GM19395 (cell line): Measurements from ENCODE around the gene TET1.
A peak's percentile ranks its signal among the peaks of the same experiment; 100 is the strongest.
"Not testable (repeated sequence)": the region's sequence is repeated elsewhere in the genome, so short reads cannot be mapped to it uniquely, and the experiment has no call there.

Experiments used
- ATAC-seq: cut with Tn5 transposase; IDR thresholded peaks from one replicate; pipeline ENCODE4 v1.9.1; 2021; ENCODE audit warnings: mild to moderate bottlenecking, moderate library complexity; ENCODE audit not compliant: unreplicated experiment

TET1 gene

DNA sequence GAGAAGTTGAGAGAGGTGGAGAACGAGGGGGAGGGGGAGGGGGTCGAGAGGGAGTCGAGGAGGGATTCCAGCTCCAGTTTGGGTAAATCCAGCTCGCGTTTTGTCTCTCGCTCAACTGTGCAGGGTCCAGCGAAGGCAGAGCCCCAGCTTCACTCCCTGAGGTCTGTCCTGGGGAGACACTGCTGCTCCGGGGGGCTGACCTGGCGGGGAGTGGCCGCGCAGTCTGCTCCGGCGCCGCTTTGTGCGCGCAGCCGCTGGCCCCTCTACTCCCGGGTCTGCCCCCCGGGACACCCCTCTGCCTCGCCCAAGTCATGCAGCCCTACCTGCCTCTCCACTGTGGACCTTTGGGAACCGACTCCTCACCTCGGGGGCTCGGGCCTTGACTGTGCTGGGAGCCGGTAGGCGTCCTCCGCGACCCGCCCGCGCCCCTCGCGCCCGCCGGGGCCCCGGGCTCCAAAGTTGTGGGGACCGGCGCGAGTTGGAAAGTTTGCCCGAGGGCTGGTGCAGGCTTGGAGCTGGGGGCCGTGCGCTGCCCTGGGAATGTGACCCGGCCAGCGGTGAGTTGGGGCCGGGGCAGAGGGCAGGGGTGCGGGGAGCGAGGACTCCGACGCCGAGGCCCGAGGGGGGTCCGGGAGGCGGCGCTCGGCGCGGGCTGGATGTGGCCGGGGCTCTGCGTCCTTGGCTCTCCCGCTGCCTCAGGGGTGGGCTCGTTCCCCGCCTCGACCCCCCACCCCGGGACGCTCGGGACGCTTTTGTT, at the start of gene TET1:
TSS of gene TET1 (plus strand) at position 152 of the 757 bp plus-strand sequence. CDS start 12,002 bp downstream, outside the sequence.
- no peak for ATAC-seq

DNA sequence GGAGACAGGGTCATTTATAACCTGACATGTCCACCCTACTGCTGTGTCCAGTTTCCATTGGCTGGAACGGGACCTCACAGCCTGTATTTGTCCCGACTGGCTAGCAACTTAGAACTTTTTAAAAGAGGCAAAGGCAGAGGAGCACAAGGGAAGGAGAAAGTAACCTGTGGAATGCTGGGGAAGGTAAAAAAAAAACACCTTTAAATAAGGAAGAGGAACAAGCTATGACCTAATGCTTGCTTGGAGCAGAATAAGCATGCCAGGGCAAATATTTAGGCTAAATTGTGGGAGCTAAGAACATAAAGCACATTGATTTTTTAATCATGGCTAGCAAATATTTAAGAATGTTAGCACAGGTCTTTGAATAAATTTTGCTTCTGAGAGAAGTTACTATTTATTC, 43.9 kb upstream of the TET1 start:
- ATAC-seq = not testable (repeated sequence)

DNA sequence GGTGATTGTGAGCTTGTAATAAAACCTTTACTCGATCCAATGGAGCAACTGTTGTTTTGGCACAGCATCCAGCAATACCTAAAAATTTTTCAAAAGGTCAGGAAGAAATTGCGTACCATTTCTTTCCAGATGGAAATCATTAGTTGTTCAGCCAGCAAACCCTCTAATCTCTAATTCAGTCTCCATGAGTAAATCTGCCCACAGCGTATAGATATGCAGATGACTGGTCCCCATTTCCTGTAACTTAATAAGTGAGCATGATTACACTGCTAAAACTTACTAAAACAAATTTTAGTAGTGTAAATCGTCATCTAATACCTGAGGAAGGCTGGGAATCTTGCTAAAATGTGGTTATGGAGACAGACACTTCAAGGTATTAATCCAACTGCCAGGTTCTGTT, 43.4 kb upstream of the TET1 start:
- no peak for ATAC-seq

DNA sequence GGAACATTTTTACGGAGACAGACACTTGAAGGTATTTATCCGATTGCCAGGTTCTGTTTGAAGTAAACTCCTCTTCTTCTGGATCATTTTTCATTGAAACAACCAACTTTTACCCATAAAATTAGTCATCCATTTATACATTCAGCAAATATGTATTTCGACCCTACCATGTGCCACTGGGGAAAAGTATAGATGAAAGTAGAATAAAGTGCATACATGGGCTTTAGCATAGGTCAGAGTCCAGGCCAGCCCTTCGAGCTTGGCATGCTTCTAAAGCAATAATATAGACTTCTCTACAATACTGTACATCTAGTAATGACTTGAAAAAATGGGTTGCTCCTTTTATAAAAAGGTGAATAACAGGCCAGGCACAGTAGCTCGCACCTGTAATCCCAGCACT, 42.9 kb upstream of the TET1 start:
- ATAC-seq = no peak

DNA sequence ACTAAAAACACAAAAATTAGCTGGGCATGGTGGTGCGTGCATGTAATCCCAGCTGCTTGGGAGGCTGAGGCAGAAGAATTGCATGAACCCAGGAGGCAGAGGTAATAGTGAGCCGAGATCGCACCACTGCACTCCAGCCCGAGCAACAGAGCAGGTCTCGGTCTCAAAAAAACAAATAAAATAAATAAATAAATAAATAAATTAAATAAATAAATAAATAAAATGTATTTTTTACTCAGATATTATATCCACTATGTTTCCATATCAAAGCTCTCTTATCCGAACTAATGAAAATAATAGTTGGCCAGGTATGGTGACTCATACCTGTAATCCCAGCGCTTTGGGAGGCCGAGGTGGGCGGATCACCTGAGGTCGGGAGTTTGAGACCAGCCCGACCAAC, 41.5 kb upstream of the TET1 start:
- not testable (repeated sequence) for ATAC-seq

DNA sequence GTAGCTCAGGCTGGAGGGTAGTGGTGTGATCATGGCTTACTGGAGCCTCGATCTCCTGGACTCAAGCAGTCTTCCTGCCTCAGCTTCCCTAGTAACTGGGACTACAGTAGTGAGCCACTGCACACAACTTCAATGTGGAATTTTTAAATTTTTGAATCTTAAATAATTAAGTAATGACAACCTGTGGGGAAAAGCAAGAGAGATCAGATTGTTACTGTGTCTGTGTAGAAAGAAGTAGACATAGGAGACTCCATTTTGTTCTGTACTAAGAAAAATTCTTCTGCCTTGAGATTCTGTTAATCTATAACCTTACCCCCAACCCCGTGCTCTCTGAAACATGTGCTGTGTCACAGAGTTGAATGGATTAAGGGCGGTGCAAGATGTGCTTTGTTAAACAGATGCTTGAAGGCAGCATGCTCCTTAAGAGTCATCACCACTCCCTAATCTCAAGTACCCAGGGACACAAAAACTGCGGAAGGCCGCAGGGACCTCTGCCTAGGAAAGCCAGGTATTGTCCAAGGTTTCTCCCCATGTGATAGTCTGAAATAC, 34.6 kb upstream of the TET1 start:
- ATAC-seq = not testable (repeated sequence)

DNA sequence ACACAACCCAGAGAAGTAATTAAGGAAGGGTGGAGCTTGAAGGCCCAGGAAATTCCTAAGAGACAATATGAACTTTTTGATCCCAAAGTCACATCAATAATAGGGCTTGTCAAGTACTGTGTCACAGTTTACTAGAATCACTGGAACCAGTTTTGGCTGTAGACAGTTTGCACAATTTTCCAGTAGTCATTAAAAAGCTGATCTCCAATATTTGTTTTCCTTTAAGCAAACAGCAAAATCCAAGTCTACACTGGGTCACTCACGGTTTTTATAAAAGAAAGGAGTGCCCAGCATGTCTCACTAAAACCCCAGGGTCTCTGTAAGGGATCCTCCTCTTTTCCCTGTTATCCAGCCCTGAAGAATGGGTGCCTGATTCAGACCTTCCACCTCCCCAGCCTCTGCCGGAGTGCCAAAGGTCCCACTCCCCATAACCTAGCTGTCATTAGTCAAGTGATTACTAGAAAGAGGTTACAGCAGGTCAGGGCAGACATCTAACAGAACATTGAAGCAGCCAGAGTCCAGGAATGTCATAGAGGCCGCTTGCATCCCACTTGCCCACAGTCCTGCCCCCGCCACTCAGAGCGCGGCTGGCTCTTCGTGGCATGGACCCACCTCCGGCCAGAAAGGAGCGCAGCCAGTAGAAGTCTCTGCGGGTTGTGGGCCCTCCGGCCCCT, 33.4 kb upstream of the TET1 start:
- peak; percentile 55 for ATAC-seq

DNA sequence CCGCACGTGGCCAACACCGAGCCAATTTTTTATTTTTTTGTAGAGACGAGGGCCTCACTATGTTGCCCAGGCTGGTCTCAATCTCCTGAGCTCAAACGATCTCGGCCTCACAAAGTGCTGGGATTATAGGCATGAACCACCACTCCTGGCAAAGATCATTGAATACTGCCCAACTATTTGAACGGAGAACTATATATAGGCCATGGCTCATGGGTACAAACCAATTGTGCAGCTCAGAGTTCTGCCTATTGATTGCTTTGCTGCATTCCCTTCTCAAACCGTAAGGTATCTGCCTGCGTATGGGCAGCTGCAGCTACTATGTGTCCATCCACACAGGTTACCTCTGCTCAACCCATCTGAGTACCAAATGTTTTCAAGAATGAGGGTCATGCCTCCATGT, 23.2 kb upstream of the TET1 start:
- ATAC-seq = no peak

DNA sequence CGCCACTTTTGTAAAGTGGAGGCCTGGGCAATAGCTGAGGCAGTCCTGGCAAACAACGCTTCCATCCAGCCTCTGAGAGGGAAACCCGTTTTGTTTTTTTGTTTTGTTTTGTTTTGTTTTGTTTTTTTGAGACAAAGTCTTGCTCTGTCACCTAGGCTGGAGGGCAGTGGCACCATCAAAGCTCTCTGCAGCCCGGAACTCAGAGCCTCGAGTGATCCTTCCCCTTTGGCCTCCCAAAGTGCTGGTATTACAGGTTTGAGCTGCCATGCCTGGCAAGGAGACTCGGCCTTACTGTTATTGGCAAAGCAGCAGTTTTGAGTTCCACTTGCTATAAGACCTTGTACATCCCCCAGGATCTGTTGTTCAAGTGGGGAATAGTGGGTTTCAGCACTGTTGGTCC, 22.3 kb upstream of the TET1 start:
- no peak for ATAC-seq

DNA sequence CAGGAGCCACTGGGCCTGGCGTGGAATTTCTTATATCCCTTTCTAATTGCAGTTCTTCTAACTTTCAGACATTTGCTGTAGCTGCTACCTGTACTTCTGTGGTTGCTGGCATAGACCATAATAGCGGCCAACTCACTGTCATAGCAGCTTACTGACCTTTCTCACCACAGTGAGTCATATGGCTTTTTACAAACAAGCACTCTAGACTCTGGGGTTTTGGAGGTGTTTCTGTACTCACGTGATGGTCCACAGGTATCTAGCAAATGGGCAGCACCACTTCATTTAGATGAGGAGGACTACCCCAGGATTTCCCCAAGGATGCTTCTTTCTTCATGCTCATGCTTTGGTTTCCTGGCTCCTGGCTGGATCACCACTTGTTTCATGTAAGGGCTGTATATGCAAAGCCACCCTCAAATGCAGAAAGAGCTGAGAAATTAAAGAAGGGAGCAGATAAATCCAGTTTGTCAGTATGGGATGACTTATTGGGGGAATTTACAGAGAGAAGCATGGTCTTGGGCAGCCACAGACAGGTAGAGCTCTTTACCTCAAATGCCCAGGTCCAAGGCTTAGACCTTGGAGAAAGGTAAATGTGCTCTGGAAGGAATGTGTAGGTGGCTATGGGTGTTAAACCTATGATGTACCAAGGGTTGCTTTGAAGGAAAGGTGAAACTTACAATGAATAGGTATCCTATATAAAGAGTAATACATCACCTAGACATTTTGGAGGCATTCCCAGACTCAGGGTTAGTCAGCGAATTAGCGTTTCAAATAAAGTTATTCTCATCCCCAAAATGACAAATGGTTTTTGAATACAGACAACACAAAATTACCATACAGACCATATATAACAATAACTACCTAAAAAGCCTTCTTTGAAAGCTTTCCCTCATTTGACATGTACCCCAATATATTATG, 16.9 kb upstream of the TET1 start:
- ATAC-seq = no peak

DNA sequence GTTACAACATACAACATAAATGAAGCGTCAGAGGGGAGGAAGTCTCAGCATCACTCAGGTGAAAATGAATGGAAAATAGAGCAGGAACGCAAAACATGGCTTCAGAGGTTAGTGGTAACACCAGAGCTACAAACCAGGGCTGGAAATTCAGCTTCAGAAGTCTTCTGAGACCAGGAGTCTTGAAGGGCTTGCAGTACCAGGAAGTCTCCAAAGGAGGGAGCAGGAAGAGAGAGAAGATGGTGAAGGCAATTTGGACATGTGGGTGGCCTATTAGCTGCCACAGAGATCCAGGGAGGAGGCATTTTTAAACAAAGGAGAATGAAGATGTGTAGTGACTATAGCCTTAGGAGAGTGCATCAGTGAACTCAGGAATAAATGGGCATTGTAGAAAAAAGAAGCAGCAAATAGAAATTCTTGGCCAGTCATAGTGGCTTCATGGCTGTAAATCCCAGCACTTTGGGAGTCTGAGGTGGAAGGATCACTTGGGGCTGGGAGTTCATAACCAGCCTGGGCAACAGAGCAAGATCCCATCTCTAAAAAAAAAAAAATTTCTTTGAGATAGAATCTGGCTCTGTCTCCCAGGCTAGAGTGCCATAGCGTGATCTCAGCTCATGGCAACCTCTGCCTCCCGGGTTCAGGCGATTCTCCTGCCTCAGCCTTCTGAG, 9.3 kb upstream of the TET1 start:
- ATAC-seq = peak; percentile 74

DNA sequence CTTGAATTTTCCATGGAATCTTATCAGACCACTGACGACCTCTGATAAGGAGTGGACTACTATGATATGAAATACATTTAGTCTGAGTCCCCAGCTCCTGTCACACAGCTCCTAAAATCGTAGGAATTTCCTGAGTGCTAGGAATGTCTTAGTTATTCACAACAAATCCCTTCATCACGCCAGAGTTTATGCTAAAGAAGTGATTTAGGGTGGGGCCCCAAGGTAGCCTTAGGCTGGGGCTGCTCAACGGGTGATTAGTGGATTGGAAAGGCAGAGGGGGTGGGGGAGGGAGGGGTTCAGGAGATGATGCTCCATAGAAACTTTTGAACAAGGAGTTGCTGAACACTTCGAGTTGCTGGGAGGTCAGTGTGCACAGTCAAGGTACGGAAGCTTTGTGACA, 7.0 kb upstream of the TET1 start:
- ATAC-seq = no peak

DNA sequence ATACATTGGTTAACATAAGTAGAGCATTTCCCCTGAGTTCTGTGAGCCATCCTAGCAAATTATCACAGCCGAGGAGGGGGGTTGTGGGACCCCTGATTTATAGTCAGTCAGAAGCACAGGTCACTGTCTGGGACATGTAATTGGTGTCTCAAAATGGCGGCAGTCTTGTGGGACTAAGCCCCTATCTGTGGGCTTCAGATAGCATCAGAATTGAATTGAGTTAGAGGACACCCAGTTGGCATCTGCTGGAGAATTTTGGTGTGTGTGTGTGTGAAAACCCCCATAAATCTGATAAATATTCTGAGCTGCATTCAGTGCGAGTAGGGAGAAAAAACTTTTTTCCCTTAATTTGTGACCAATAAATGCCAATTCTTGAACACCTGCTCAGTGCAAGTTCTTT, 6.5 kb upstream of the TET1 start:
- no peak for ATAC-seq

DNA sequence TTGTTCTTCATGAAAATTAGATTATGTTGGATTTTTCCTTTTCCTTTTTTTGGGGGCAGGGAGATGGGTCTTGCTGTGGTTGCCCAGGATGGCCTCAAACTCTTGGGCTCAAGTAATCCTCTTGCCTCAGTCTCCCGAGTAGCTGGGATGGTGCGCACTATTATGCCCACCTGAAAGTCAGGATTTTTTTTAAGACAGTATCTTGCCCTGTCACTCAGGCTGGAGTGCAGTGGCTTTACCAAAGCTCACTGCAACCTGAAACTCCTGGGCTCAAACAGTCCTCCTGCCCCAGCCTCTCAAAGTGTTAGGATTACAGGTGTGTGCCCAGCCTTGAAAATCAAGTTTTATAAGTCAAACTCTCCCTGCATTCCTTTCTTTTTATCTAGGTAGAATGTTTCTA, 1.7 kb upstream of the TET1 start:
- ATAC-seq = no peak

DNA sequence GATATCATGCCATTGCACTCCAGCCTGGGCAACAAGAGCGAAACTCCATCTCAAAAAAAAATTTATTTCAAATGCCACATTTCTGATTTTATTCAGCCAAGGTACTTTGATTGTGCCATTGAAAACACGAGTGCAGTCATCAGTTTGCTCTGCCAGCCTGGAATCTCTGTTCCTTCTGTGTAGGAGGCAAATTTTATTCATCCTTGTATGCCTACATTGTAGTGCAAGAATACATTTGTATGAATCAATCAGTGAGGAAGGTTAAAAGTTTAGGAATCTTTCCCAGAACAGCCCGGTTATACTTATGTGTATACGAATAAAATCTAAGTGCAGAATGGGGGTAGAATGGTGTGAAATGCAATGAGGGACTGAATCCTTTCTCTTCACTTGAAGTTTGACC, 886 bp upstream of the TET1 start:
- no peak for ATAC-seq

DNA sequence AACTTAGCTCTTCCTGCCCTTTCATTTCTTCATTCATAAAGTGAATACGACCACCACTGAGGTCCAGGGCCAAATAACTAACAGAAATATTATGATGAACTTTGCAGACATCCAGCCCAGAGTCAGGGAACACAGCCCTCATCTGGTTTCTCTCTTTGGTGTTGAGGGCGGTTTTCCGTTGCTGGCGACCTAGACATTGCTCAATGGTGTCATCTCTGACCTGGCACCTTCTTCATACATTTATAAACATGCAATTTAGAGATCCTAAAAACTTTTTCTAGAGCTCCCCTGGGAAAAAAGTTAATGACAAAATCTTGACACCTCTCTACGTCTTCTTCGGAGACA, 324 bp upstream of the TET1 start:
- ATAC-seq = no peak

DNA sequence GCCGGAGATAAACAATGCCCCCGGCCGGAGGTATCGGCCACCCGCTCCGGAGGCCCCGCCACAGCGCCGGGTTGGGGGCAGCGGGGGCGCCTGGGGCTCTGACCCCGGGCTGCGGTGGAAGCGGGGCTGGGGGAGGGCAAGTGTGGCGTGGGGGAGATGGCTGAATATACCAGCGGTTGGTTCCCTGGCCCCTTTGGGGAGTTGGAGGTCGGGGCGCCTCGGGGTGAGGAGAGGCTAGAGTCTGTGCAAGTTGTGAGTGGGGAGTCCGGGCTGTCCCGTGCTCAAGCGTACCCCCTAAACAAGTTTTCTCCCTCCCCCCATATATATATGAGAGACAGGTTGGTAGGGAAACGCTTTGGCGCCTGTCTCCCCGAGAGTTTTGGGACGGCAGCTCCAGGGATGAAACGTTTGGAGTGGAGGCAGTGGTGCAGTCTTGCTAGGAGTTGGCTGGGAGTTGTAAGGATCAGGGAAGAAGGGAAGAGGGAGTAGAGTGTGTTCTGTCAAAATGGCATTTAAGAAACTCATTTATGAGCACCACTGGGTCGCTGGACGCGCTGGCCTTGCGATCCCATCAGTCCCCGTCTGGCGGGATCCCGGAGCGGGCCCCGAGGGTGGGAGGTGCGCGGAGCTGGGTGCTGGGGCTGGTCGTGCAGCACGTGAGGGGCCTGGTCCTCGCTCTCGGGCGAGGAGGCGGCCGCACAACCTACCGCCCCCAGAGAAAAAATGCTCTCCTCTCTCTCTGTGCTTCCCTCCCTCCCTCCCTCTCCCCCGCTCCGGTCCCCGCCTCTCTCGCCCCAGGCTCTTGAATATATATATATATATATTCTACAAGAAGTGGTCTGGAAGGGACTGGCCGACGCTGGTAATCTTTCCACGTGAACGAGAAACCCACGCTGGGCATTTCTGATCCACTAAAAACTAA, 1.1 kb downstream of the TET1 start:
- ATAC-seq = no peak

DNA sequence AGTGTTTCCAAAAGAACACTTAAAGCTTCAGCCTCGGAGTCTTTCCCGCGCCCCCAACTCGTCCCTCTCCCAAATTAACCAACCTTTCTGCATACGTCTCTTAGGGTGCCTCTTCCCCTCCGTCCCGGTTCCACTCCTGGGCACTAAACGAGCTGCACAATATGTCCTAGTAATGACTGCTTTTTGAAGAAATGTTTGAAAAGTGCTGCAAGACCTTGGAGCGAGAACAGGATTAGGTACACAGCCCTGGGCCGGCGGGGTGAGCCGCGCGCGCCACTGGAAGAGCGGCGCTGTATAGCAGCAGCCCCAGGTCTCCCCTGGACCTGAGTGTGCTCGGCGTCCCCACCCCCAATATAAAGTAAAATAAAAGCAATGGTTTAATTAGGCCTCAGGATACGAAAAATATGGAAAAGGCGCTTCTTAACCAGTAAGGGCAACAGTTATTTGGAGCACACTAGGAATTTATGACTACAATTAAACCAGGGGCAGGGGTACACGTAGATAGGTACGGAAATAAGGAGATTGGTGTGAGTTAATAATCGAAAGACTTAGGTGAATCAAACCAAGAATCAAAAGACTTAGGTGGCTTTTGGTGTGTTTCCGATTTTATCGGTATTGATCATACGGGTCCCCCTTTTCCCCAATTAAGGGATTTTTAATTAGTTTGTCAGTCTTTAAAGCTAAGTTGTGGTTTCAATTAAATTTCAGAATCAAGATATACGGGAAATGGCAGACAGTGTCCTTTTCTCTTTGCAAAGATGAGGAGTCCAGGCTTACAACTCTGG, 1.9 kb downstream of the TET1 start:
- ATAC-seq = no peak
